ENCODE data around the gene NRP2. TPM values are rescaled to one million over a fixed set of nuclear protein-coding genes. Genes with fewer than 3 reads are reported as not detected.

The NRP2 gene
- total and polyA plus RNA-seq, 11 donors = 2.0 to 57.5 (median 4.7) TPM

GRCh38 chr2:205733082-205733481 lies 50.8 kb downstream of the NRP2 start:
- Histone ChIP-seq H3K36me3 (peaks cover 0 to 51% (median 8%) of the 10 kb centered on the region in 9 donors), H3K4me3 (no peak overlapping the region), H3K9me3 (no peaks in the 10 kb centered on the region), H3K4me1 (peaks cover 0 to 16% (median 3%) of the 10 kb centered on the region in 12 donors), H3K27me3 (no peaks in the 10 kb centered on the region), H3K27ac (peak overlapping the region in 1 of 12 donors; percentile 82)
- no peak for TF ChIP-seq POLR2A (IDR thresholded peaks at IDR 0.05)
- no peak for TF ChIP-seq CTCF (IDR thresholded peaks at IDR 0.05)
- WGBS, 4 donors = 95 to 98% (median 96%) methylated on average over 9 of the region's 9 CpGs
- no peak for DNase-seq
- ATAC-seq = no peak
- intact Hi-C loops (cut with DNase I) = no loop called here

GRCh38 chr2:205733648-205734047 lies 51.3 kb downstream of the NRP2 start:
- no peak for TF ChIP-seq CTCF (IDR thresholded peaks at IDR 0.05)
- no peak for TF ChIP-seq POLR2A (IDR thresholded peaks at IDR 0.05)
- peaks cover 0 to 48% (median 8%) of the 10 kb centered on the region in 9 donors for H3K36me3 ChIP-seq
- H3K9me3 ChIP-seq = no peaks in the 10 kb centered on the region
- no peak for DNase-seq
- WGBS, 4 donors = 89 to 92% (median 91%) methylated on average over 14 of the region's 14 CpGs
- no peak overlapping the region for H3K4me3 ChIP-seq
- intact Hi-C loops (cut with DNase I) = no loop called here
- no peaks in the 10 kb centered on the region for H3K27me3 ChIP-seq
- ATAC-seq = no peak
- peaks cover 0 to 18% (median 3%) of the 10 kb centered on the region in 12 donors for H3K4me1 ChIP-seq
- H3K27ac ChIP-seq = peak overlapping the region in 1 of 12 donors; percentile 82

- peaks cover 0 to 15% (median 3%) of the 10 kb centered on the region in 12 donors for H3K4me1 ChIP-seq
- TF ChIP-seq POLR2A (IDR thresholded peaks at IDR 0.05) (no peak), CTCF (IDR thresholded peaks at IDR 0.05) (no peak)
- no peak for DNase-seq
- H3K9me3 ChIP-seq = no peaks in the 10 kb centered on the region
- peaks cover 0 to 42% (median 8%) of the 10 kb centered on the region in 9 donors for H3K36me3 ChIP-seq
- H3K27me3 ChIP-seq = no peaks in the 10 kb centered on the region
- 80 to 88% (median 81%) methylated on average over 6 of the region's 6 CpGs for WGBS, 4 donors
- peak overlapping the region in 1 of 12 donors; percentile 82 for H3K27ac ChIP-seq
- intact Hi-C loops (cut with DNase I) = no loop called here
- ATAC-seq = peak in 2 of 4 donors; percentile 34 to 55
- no peak overlapping the region for H3K4me3 ChIP-seq
Measured at GRCh38 chr2:205734436-205735037, 52.2 kb downstream of the NRP2 start.

GRCh38 chr2:205738117-205738968 lies 56.0 kb downstream of the NRP2 start:
- ATAC-seq (peak in 2 of 4 donors; percentile 6 to 20), DNase-seq (no peak)
- Histone ChIP-seq H3K9me3 (no peaks in the 10 kb centered on the region), H3K4me1 (peaks cover 0 to 15% (median 3%) of the 10 kb centered on the region in 12 donors), H3K36me3 (peaks cover 0 to 54% (median 15%) of the 10 kb centered on the region in 9 donors), H3K4me3 (no peak overlapping the region), H3K27ac (peak overlapping the region in 1 of 12 donors; percentile 68), H3K27me3 (no peaks in the 10 kb centered on the region)
- 65 to 78% (median 67%) methylated on average over 15 of the region's 15 CpGs for WGBS, 4 donors
- intact Hi-C loops (cut with DNase I) = no loop called here
- TF ChIP-seq POLR2A (IDR thresholded peaks at IDR 0.05) (no peak), CTCF (IDR thresholded peaks at IDR 0.05) (no peak)
